Astrocyte of the spinal cord (primary cell): Measurements from ENCODE around the gene MANSC4.
A peak's percentile ranks its signal among the peaks of the same experiment; 100 is the strongest.
"Not testable (repeated sequence)": the region's sequence is repeated elsewhere in the genome, so short reads cannot be mapped to it uniquely, and the experiment has no call there.

Source experiments
- DNase-seq: peaks from one replicate; pipeline ENCODE4 v3.0.0; 2011; ENCODE audit warnings: low read depth, low spot score
- H3K4me3 ChIP-seq: 2 replicates; pipeline ENCODE4 v1.5.1; 2011; ENCODE audit warnings: low read depth, mild to moderate bottlenecking, low read length, moderate library complexity
- in situ Hi-C: cut with HindIII; loops from 2 replicates; pipeline ENCODE4 v1.10.0; 2017; ENCODE audit warnings: low sequenced_read_pairs
- TF ChIP-seq, protein P1 (sequence below): IDR thresholded peaks from 2 replicates; pipeline ENCODE4 v1.5.1; 2012; ENCODE audit warnings: low read depth, mild to moderate bottlenecking, low read length, inconsistent platforms

Gene MANSC4

GRCh38 chr12:27747111-27747820, 32.8 kb downstream of the MANSC4 start:
- no peak for DNase-seq
- in situ Hi-C loops = no loop called here
- no peak overlapping the region for H3K4me3 ChIP-seq
- TF ChIP-seq, protein P1, sequence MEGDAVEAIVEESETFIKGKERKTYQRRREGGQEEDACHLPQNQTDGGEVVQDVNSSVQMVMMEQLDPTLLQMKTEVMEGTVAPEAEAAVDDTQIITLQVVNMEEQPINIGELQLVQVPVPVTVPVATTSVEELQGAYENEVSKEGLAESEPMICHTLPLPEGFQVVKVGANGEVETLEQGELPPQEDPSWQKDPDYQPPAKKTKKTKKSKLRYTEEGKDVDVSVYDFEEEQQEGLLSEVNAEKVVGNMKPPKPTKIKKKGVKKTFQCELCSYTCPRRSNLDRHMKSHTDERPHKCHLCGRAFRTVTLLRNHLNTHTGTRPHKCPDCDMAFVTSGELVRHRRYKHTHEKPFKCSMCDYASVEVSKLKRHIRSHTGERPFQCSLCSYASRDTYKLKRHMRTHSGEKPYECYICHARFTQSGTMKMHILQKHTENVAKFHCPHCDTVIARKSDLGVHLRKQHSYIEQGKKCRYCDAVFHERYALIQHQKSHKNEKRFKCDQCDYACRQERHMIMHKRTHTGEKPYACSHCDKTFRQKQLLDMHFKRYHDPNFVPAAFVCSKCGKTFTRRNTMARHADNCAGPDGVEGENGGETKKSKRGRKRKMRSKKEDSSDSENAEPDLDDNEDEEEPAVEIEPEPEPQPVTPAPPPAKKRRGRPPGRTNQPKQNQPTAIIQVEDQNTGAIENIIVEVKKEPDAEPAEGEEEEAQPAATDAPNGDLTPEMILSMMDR = no peak

GRCh38 chr12:27745734-27746133, 34.3 kb downstream of the MANSC4 start:
- DNase-seq, H3K4me3 ChIP-seq, in situ Hi-C loops: not testable (repeated sequence)

DNA sequence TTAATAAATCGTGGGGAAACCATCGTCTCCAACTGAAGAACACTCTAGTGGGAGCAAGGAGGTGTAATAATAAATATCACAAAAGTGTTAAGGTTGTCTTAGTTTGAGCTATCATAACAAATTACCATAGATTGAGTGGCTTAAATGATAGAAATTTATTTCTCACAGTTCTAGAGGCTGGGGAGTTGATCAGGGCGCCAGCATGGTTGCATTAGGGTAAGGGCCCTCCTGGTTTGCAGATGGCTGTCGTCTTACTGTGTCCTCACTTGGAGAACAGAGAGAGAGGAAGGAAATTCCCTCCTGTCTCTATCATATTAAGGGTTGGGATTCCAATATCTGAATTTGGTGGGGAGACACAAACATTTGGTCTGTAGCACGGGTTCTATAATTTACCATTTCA, 36.4 kb downstream of the MANSC4 start:
- TF ChIP-seq, protein P1 = no peak
- no peak overlapping the region for H3K4me3 ChIP-seq
- in situ Hi-C loops = no loop called here
- DNase-seq = no peak

DNA sequence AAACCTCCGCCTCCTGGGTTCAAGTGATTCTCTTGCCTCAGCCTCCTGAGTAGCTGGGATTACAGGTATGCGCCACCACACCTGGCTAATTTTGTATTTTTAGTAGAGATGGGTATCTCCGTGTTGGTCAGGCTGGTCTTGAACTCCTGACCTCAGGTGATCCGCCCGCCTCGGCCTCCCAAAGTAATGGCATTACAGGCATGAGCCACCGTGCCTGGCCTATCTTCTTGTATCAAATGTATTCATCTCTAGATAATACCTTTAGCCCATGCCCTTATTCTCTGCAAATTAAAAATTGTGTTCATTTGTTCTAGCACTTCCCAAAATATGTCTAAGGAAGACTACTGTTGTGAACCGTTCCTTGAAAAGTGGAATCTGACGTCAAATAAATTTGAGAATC, 45.7 kb downstream of the MANSC4 start:
- in situ Hi-C loops, DNase-seq, H3K4me3 ChIP-seq: not testable (repeated sequence)

GRCh38 chr12:27733791-27734190, 46.2 kb downstream of the MANSC4 start:
- in situ Hi-C loops = no loop called here
- no peak overlapping the region for H3K4me3 ChIP-seq
- no peak for DNase-seq
- TF ChIP-seq, protein P1 = no peak

- TF ChIP-seq, protein P1 = peak; percentile 88
- peak; percentile 36 for DNase-seq
- in situ Hi-C loops = no loop called here
- no peak overlapping the region for H3K4me3 ChIP-seq
Measured at GRCh38 chr12:27733052-27733656, 46.9 kb downstream of the MANSC4 start.

DNA sequence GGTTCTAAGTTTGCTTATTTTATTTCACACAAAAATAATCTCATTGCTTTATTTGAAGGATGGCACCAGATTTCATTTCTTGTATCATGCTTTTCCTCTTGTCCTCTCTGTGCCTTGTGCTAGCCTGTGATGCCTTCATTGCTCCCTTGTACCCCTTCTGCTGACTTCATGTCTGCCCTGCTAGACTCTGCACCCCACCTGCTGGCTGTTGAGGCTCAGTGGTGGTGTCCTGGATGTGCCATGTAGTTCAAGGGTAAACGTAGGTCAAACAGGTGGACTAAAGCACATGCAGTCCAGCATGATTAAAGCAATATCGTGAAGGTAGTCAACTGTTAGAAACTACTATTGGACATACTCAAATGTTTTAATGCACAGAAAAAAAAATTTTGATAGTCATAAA, 47.8 kb downstream of the MANSC4 start:
- in situ Hi-C loops = no loop called here
- TF ChIP-seq, protein P1 = peak; percentile 46
- H3K4me3 ChIP-seq = no peak overlapping the region
- no peak for DNase-seq
